ENCODE data around the gene NPLOC4. TPM values are rescaled to one million over a fixed set of nuclear protein-coding genes. Genes with fewer than 3 reads are reported as not detected.

The NPLOC4 gene
- total and polyA plus RNA-seq, 4 donors: 23.5 to 67.4 (median 50.6) TPM

- peaks cover 0 to 3% (median 0%) of the 10 kb centered on the region in 4 donors for H3K4me1 ChIP-seq (ENCODE audit: control insufficient read depth in 4 of 4, insufficient read depth in 4 of 4, low read length in 3 of 4)
- H3K27me3 ChIP-seq (ENCODE audit: control insufficient read depth in 4 of 4, insufficient read depth in 4 of 4, low read length in 3 of 4): no peaks in the 10 kb centered on the region
- no peak overlapping the region for H3K4me3 ChIP-seq (ENCODE audit: low read depth in 1 of 3, low read length in 3 of 3)
- no peak for DNase-seq (ENCODE audit: low spot score)
- no peak overlapping the region for H3K27ac ChIP-seq (ENCODE audit: low read depth in 1 of 2, low read length in 2 of 2)
- TF ChIP-seq FOXA2 (IDR thresholded peaks at IDR 0.05): no peak
- no peak for TF ChIP-seq RXRA (IDR thresholded peaks at IDR 0.05)
- TF ChIP-seq TAF1 (conservative IDR thresholded peaks at IDR 0.05): no peak
- TF ChIP-seq, protein P1, sequence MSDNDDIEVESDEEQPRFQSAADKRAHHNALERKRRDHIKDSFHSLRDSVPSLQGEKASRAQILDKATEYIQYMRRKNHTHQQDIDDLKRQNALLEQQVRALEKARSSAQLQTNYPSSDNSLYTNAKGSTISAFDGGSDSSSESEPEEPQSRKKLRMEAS (IDR thresholded peaks at IDR 0.05): no peak
- no peak for TF ChIP-seq CTCF (IDR thresholded peaks at IDR 0.05; ENCODE audit: low read depth, low read length, missing input control)
- TF ChIP-seq JUND (IDR thresholded peaks at IDR 0.05): no peak
- TF ChIP-seq NR2F2 (IDR thresholded peaks at IDR 0.05): no peak
- TF ChIP-seq SP1 (IDR thresholded peaks at IDR 0.05): no peak
- TF ChIP-seq FOXA1 (IDR thresholded peaks at IDR 0.05): no peak
- TF ChIP-seq HNF4A (conservative IDR thresholded peaks at IDR 0.05): no peak
- TF ChIP-seq REST (IDR thresholded peaks at IDR 0.05): no peak
- no peak for TF ChIP-seq ZBTB33 (IDR thresholded peaks at IDR 0.05)
- TF ChIP-seq RAD21 (IDR thresholded peaks at IDR 0.05): no peak
- no peak for TF ChIP-seq HNF4G (IDR thresholded peaks at IDR 0.05)
- no peak for TF ChIP-seq GABPA (IDR thresholded peaks at IDR 0.05 in 1 of 2, conservative IDR thresholded peaks at IDR 0.05 in 1 of 2)
- no peak for TF ChIP-seq EGR1 (IDR thresholded peaks at IDR 0.05; ENCODE audit: low read depth in 2 of 2)
- TF ChIP-seq YY1 (IDR thresholded peaks at IDR 0.05): no peak
- TF ChIP-seq, protein P2, sequence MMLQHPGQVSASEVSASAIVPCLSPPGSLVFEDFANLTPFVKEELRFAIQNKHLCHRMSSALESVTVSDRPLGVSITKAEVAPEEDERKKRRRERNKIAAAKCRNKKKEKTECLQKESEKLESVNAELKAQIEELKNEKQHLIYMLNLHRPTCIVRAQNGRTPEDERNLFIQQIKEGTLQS (IDR thresholded peaks at IDR 0.05): no peak
- no peaks in the 10 kb centered on the region for H3K36me3 ChIP-seq (ENCODE audit: control insufficient read depth in 4 of 4, insufficient read depth in 3 of 4, low read depth in 1 of 4, low read length in 3 of 4)
- H3K9ac ChIP-seq (ENCODE audit: low read depth in 1 of 2, low read length in 2 of 2): no peak overlapping the region
- no peaks in the 10 kb centered on the region for H3K9me3 ChIP-seq (ENCODE audit: control insufficient read depth in 4 of 4, low read length in 3 of 4)
- 79% methylated on average over 5 of the region's 5 CpGs for WGBS
These were observed 22.1 kb upstream of the NPLOC4 start for GRCh38 chr17:81659038-81659437.
